ENCODE results near the gene ALKAL2.

Gene ALKAL2

DNA sequence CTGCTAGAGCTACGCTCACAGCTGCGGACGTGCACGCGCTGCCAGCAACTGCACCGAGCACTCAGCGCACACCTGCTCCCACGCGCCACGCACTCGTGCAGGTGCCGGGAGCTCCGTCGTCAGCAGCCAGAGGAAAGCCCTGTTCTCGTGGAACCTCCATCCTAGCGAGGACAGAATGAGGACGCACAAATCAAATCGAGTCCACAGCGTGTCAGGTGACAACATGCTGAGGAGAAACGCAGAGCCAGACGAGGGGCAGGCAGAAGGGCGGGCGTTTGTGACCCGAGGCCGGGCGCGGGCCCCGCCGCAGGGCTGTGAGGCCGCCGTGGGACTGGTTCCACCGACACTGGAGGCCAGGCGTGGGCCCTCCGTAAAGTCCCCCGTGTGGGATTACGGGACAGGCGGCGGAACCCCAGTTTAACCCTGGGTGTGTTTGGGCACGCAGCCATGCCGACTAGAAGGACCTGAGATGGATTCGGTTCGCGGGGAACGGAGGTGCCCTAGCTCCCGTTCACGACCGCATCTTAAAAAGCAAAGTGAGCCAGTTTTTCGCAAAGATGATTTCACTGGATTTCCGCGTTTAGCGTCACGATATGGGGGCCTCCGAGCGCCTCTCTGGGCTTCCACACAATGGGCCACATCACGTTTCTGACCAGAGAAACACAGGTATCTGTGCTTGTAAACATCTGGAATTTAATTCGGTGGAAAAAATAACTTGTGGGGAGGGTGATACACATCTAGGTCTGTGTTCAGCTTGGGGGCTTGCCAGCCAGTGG, 26.9 kb upstream of the ALKAL2 start:
- no peak for DNase-seq
- no peak overlapping the region for H3K4me3 ChIP-seq (ENCODE audit: low read depth, low read length)
- no peaks in the 10 kb centered on the region for H3K36me3 ChIP-seq
- TF ChIP-seq, protein P1, sequence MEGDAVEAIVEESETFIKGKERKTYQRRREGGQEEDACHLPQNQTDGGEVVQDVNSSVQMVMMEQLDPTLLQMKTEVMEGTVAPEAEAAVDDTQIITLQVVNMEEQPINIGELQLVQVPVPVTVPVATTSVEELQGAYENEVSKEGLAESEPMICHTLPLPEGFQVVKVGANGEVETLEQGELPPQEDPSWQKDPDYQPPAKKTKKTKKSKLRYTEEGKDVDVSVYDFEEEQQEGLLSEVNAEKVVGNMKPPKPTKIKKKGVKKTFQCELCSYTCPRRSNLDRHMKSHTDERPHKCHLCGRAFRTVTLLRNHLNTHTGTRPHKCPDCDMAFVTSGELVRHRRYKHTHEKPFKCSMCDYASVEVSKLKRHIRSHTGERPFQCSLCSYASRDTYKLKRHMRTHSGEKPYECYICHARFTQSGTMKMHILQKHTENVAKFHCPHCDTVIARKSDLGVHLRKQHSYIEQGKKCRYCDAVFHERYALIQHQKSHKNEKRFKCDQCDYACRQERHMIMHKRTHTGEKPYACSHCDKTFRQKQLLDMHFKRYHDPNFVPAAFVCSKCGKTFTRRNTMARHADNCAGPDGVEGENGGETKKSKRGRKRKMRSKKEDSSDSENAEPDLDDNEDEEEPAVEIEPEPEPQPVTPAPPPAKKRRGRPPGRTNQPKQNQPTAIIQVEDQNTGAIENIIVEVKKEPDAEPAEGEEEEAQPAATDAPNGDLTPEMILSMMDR (IDR thresholded peaks at IDR 0.05; ENCODE audit: low read depth, low read length) = no peak
- no peaks in the 10 kb centered on the region for H3K9me3 ChIP-seq (ENCODE audit: severe bottlenecking)
- no peak overlapping the region for H3K27ac ChIP-seq
- no peaks in the 10 kb centered on the region for H3K27me3 ChIP-seq (ENCODE audit: insufficient read depth, low read depth, severe bottlenecking)

DNA sequence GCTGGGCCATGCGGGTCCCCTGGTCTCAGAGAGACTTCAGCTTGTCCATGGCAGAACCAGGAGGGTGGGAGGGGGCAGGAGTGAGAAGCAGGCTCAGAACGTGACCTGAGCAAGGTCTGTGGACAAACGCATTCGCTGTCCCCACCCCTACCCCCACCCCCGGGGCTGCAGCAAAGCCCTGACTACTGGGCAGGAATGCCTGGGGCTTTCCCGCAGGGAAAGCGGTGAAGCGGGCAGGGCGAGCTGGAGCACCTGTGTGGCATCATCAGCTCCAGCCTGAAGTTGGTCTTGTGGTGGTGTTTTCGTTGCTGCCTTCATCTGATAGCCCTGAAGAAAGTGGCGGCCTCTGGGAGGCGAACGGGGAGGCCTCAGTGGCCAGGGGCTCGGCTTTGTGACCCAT, 26.1 kb upstream of the ALKAL2 start:
- no peaks in the 10 kb centered on the region for H3K36me3 ChIP-seq
- H3K27me3 ChIP-seq (ENCODE audit: insufficient read depth, low read depth, severe bottlenecking) = no peaks in the 10 kb centered on the region
- no peak for DNase-seq
- H3K27ac ChIP-seq = no peak overlapping the region
- TF ChIP-seq, protein P1 (IDR thresholded peaks at IDR 0.05; ENCODE audit: low read depth, low read length) = no peak
- H3K4me3 ChIP-seq (ENCODE audit: low read depth, low read length) = no peak overlapping the region
- no peaks in the 10 kb centered on the region for H3K9me3 ChIP-seq (ENCODE audit: severe bottlenecking)

DNA sequence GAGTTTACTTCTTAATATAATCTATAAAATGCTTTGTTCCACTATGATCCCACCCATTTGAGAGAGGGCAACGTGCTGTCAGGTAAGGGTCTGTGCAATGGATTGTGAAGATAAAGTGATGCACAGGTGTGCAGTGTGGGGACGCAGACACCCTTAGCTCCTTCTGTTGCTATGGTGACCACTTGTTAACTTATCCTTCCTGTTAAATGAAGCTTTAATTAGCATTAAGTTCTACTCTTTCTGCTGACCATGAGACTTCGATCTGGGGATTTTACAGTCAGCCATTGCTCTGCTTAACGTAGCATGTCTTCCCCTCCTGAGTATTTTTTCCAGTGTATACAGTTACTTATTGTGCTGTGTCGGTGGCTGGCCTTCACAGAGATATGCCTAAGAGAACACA, 23.1 kb upstream of the ALKAL2 start:
- Histone ChIP-seq H3K36me3 (no peaks in the 10 kb centered on the region), H3K9me3 (ENCODE audit: severe bottlenecking) (no peaks in the 10 kb centered on the region)
- TF ChIP-seq, protein P1 (IDR thresholded peaks at IDR 0.05; ENCODE audit: low read depth, low read length) = no peak

DNA sequence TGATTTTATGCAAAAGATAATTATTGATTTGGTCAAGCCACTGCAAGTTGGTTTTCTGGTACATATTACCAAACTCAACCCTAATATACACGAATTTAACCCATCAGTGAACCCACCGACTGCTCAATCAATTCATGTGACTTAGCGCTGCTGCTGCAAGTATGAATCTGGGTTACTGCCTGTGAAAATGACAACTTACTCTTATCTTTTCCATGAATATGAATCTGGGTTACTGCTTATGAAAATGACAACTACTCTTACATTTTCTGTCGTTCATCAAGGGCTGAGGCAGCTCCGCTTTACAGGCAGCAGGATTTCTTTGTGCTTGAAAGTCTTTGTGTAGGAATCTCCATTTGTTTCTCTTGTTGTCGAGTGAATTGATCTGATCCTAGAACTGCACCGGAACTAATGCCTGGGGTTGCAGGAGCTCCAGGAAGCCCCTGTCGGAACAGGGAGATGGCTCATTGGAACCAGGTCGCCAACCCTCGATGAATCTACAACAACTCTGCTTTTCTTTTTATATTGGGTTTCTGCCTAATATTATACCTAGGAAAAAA, 22.1 kb upstream of the ALKAL2 start:
- no peak overlapping the region for H3K27ac ChIP-seq
- H3K36me3 ChIP-seq = no peaks in the 10 kb centered on the region
- no peak for DNase-seq
- no peaks in the 10 kb centered on the region for H3K27me3 ChIP-seq (ENCODE audit: insufficient read depth, low read depth, severe bottlenecking)
- H3K4me3 ChIP-seq (ENCODE audit: low read depth, low read length) = no peak overlapping the region
- TF ChIP-seq, protein P1 (IDR thresholded peaks at IDR 0.05; ENCODE audit: low read depth, low read length) = no peak
- no peaks in the 10 kb centered on the region for H3K9me3 ChIP-seq (ENCODE audit: severe bottlenecking)

More for the DNA sequence above, 23.1 kb upstream of the ALKAL2 start:
- no peak overlapping the region for H3K4me3 ChIP-seq (ENCODE audit: low read depth, low read length)
- DNase-seq = no peak
- no peaks in the 10 kb centered on the region for H3K27me3 ChIP-seq (ENCODE audit: insufficient read depth, low read depth, severe bottlenecking)
- H3K27ac ChIP-seq = no peak overlapping the region

DNA sequence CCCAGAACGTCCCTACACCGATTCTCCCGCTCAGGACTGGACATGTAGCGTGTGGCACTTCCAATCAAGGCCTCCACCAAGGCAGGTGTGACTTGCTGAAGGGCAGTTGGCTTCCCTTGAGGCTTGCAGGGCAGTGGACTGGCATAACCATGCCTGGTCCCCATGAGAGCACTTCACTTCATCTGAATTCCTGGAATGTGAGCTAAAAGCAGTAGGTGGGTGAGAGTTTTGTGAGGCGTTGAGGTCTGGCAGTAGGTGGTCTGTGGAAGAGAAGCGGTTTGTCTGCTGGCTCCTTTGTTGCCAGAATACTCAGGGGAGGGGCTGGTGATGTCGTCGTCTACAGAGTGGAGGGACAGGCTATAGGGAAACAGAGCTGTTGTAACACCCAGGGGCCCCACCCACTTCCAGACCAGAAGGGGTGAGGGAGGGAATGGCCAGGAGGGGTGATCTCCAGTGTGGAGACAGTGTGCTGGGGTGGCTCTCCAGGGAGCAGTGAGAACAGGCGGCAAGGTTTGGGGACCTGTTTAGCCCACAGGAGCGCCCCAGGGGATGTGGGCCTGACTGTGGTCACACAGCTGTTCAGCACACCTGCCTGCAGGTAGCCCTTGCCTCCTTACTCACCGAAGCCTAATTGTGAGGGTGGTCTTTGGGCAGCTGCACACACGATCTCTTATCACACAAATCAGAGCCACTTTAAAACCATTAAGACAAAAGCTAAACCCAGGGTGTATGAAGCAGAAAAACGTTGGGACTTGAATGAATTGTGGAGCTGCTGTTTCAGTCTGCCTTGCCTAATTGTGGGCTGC, 21.5 kb upstream of the ALKAL2 start:
- H3K36me3 ChIP-seq = no peaks in the 10 kb centered on the region
- no peaks in the 10 kb centered on the region for H3K9me3 ChIP-seq (ENCODE audit: severe bottlenecking)
- no peaks in the 10 kb centered on the region for H3K27me3 ChIP-seq (ENCODE audit: insufficient read depth, low read depth, severe bottlenecking)
- TF ChIP-seq, protein P1 (IDR thresholded peaks at IDR 0.05; ENCODE audit: low read depth, low read length) = no peak
- H3K27ac ChIP-seq = no peak overlapping the region
- no peak overlapping the region for H3K4me3 ChIP-seq (ENCODE audit: low read depth, low read length)
- DNase-seq = no peak

Measured in WERI-Rb-1 (cell line).